GM18511 (cell line): ENCODE results near the gene MFAP3.
"Not testable (repeated sequence)": the region's sequence is repeated elsewhere in the genome, so short reads cannot be mapped to it uniquely, and the experiment has no call there.

Experiments
- ATAC-seq: cut with Tn5 transposase; IDR thresholded peaks from one replicate; pipeline ENCODE4 v1.9.1; 2021; ENCODE audit warnings: mild to moderate bottlenecking, moderate library complexity; ENCODE audit not compliant: unreplicated experiment

MFAP3 gene

DNA sequence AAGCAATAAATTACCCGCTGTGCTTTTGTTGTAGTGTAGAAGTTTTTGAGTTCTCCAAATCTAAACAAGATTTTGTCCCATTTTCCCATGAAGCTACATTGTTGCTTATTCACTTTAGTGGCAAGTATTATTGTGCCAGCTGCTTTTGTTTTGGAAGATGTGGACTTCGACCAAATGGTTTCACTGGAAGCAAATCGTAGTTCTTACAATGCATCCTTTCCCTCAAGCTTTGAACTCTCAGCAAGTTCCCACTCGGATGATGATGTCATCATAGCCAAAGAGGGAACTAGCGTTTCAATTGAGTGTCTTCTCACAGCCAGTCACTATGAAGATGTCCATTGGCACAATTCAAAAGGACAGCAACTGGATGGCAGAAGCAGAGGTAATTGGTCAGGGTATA lies 10.9 kb downstream of the MFAP3 start:
- no peak for ATAC-seq

DNA sequence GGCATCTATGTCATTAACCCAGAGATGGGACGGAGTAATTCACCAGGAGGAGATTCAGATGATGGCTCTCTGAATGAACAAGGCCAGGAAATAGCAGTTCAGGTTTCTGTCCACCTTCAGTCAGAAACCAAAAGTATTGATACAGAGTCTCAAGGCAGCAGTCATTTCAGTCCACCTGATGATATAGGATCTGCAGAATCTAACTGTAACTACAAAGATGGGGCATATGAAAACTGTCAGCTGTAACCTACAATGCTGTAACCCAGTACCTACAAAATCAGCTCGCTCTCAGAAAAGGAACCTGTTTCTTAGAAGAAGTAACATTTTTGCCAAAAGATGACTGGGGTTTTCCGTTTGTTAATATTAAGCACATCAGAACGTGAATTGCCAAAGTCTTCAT lies 14.7 kb downstream of the MFAP3 start:
- ATAC-seq = no peak

DNA sequence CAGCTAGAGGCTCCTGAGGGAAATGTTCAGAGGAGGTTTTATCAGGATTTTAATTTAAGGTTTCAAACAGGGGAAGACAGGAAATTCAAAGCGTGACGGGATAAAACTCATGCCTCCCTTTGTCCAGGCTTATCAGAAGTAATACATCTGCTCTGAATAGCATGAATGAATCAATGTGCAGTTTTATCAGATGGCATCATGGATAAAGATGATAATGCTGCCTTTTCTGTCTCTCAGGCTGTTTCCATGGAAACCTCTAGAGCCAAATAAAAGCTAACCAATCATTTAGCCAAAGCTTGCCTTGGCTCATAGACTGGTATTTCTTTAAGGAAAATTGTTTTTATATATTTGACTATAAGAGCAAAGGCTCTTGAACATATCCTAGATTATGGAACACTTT lies 16.4 kb downstream of the MFAP3 start:
- ATAC-seq = no peak

DNA sequence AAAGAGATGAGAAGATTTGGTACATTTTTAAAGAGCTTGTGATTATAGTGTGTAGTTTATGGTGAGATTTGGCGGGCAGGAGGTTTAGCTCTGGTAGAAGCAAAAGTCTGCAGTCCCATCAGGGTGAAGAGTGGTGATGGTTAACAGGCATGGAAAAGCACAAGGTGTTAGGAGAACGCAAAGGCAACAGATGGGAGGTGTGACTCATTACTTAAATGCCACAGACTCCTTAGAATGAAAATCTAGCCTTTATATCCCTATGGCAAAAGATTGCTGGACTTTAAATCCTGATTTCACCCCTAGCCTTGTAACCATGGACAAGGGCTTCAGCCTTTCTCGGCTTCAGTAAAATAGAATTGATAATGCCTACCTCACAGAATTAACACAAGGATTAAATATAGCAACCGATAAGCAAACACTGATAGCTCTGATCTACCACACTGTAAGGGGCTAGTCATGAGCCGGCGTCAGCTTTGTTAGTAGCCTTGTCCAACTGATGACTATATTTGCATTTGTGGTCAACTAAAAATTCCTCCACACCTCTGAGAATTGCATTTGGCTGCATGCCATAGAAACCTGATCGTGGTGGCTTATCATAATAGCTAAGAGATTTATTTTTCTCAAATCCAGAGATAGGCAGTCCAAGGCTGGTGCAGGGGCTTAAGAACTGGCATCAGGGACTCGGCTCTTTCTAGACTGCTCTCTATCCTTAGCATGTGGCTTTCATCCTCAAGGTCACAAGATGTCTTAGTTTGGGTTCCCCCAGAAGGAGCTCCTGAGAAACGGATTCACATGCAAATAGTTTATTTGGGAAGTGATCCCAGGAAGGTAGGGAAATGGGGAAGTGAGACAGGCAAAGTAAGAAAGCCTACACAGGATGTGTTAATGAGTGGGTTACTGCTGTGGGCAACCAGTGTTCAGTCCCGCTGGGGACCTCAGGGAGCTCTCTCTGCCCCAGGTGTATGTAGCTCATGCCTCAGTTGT lies 19.6 kb downstream of the MFAP3 start:
- peak; percentile 80 for ATAC-seq

DNA sequence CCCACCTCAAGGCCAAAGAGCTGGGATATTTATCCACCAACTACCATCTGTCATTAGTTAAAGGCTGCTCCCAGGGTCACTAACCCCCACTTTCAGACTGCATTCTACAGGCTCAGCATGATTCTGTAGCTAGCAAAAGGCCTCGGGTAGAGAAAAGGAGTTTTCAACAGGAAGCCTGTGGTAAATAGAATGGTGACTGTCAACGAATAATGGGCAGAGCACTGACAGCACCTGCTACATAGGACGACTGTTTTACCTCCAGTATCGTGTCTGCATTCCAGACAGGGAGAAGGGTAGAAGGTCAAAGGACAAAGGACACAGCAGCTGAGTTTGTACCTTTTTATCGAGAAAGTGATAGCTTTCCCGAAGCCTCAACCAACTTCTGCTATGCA lies 20.3 kb downstream of the MFAP3 start:
- ATAC-seq = peak; percentile 52

DNA sequence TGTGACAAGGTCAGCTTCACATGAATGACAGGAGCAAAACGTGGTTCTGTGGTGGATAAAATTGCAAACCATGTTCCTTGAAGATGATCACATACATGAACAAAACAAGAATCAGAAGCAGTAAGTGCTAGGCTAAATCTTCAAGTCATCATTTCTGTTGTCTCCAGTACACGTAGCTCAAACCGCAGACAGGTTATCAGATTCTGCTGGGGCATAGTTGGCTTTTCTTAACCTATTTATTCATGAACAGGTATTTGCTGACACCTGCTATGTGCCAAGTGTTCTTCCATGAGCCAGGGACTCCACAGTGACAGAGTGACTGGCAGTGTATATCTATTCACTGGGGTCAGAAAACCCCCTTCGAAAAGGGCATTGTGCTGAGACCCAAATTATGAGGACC lies 20.8 kb downstream of the MFAP3 start:
- ATAC-seq = no peak

DNA sequence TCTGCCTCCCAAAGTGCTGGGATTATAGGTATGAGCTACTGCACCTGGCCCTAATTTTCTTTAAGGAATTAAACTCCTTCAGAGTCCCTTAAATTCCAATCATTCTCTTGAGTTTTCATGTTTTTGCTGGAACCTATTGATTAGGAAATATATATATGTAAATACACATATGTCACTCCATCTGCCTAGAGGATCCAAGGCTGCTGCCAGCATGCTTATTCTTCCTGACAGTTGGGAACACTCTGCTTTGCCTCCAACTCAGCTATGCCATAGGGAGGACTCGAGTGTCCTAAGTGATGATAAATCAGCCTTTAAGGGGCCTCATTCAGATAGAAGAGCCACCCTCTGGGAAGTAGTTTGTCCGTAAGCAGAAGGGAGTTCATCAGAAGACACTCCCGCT lies 21.8 kb downstream of the MFAP3 start:
- ATAC-seq = no peak

DNA sequence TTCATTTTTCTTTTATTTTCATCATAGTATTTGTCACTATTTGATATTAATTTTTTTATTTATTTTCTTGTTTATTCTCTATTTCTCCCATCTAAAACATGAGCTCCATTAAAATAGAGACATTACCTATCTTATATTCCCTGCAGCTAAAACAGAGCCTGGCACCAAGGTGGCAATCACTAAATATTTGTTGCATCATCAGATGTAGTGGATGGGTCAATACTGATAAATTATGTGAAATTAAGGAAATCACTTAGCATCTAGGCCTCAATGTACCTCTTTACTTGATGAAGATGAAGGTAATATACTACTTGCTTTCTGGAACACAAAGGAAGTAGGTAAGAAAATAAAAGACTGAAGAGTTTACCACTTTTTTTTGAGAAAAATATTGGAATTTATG lies 24.6 kb downstream of the MFAP3 start:
- no peak for ATAC-seq

DNA sequence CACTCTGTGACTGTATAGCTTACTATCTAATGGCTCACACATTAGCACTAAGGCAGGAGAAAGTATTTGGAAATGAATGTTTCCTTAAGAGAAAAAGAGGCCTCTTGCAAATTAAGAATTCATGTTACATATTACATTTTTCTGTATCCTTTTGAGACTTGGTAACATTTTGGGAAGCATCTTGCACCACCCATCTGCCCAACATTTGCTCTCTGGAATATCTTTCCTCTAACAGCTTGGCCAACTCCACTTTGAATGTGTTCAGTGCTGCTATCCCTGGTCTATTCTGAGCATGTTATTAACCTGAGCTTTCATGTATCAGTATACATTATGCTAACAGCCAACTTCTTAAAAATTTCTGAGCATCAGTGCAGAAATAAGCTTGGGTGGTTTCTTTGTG lies 27.2 kb downstream of the MFAP3 start:
- no peak for ATAC-seq

DNA sequence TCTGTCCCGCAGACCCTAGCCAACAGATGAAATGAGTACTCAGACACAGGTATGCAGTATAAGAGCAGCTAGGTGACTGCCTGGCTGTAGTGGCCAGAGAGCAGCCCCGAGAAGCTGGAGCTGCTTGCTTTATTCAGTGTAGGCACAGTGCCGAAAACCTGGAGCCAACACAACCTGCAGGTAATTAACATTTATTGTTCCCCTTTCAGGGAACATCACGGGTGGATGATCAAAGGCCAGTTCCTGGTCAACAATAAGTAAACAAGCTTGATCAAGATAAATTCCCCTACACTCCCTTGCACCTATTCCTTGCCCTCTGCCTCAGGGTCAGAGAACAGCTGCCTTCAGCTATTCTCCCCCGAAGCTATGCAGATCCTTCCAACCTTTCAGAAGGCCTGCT lies 31.1 kb downstream of the MFAP3 start:
- ATAC-seq = not testable (repeated sequence)

DNA sequence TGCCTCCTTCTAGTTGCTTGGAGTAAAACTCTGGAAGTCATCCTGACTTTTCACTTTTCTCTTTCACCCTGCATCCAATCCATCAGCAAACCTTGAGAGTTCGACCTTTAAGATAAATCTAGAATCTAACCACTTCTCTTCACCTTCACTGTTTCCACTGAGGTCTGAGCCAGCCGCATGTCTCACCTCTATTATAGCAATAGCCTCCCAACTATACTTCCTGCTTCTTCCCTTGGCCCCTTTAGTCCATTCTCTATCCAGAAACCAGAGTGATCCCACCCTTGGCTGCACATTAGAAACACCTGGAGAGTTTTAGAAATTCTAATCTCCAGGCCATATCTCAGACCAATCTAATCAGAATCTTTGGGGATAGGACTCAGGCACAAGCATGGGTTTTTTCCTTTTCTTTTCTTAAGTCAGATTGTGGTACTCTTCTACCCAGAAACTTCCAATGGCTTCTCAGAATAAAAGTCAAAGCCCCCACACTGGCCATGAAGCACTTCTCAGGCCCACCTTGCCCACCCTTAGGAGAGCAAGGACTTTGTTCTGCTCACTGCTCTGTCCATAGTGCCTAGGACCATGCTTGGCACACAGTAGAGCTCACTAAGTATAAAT lies 33.1 kb downstream of the MFAP3 start:
- ATAC-seq = peak; percentile 28

DNA sequence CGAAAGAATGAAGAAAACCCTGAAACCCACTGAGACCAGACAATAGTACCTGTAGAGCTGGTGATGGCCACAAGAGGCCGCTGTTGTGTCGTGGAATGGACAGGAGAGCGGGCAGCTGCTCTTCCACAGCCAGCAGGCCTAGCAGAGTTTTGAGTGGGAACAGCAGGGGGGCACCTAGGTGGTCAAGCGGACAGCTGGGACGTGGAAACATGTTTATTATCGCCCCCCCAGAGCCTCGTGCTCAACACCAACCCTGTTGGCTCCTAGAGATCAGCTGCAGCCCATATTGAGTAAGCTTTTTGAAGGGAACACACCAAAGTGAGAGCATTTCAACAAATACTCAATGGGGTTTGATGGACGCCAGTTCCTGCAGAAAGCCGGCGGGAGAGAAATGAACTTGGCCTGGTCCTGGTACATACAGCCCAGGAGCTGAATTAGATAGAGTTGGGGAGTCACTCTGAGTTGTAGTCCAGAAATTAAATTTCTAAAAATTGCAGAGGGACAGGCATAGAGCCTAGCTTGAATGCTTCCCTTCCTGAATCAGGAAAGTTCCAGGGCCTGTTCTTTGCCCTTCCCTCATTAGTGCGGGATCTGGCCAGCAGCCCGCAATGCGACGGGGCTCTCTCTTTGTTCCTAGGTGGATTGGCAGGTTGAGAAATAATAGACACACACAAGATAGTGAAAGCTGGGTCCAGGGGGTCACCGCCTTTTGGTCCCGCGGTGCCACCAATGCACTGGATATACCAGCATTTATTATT lies 33.8 kb downstream of the MFAP3 start:
- ATAC-seq = peak; percentile 97

DNA sequence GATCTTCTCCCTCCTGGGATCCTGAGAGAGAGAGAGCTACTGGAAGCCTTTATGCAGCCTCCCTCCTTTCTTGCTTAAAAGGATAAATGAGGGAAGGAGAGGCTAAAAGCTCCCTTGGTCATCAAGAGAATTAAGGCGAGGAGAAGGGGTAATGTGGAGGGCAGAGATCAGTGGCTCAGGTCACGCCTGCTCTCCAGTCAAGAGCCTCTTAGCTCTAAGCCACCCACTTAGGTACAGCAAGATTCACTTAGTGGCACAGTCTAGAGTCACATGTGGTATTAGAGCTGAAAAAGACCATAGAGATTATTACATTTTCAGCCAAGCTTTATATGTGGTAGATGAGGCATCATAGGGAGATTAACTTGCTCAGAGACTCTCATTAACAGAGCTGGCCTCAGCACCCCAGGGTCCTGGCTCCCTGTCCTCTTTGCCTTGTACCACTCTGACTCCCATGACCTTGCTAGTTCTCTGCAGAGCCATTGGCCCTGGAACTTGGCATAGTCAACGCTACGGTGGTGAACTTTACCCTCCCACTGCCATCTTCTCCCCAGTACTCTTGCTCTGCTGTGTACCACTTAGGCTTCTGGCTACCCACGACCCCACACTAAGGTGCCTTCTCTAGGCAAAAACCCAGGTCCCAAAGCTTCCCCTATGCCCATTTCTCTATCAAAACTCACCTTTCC lies 37.6 kb downstream of the MFAP3 start:
- no peak for ATAC-seq

DNA sequence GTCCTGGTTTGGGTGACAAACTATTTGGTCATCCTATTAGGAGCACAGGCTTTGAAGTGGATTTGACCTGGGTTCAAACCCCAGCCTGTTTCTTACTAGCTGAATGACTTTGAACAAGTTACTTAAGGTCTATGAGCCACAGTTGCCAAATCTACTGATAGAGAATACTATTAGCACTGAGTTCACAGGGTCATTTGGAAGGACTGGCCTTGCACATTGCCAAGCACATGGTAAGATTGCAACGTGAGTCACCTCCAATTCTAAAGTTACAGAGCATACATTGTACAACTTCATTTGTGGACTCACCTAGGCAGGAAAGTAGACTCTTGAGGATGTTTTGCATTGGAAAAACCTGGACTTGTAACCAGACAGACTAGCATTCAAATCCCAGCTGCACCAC lies 38.9 kb downstream of the MFAP3 start:
- ATAC-seq = no peak

DNA sequence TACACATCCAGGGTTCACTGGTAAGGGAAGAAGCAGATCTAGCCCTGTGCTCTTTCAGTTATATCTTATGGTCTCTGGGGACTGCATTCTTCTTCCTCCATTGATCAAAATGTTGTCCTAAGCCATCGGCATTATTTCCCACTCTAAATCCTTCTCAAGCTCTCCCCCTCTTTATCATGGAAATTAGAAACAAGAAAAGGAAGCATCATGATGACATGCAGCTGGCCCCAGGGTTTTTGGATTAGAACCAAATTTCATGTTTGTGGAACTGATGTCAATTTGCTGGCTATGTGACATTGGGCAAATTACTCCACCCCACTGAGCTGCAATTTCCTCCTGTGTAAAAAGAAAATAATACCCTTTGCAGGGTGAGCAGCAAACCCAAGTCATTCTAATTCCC lies 39.5 kb downstream of the MFAP3 start:
- no peak for ATAC-seq

DNA sequence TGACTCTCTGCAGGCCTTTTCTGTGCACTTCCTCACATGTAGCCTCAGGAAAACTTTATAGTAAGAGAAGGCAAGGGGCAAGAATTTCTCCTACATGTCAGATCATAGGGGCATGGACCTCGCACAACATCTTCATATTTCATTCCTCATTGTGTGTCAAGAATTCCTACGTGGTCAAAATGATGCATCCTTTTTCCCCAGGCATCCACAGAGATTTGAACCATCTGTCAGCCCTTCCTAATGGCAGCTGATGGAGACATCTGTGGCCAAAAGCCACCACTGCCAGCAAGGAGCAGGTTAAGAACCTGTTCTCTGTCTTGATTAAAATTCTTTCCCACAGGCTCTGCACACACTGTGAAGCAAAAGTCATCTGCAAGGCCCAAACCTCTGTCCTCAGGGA lies 42.5 kb downstream of the MFAP3 start:
- no peak for ATAC-seq

DNA sequence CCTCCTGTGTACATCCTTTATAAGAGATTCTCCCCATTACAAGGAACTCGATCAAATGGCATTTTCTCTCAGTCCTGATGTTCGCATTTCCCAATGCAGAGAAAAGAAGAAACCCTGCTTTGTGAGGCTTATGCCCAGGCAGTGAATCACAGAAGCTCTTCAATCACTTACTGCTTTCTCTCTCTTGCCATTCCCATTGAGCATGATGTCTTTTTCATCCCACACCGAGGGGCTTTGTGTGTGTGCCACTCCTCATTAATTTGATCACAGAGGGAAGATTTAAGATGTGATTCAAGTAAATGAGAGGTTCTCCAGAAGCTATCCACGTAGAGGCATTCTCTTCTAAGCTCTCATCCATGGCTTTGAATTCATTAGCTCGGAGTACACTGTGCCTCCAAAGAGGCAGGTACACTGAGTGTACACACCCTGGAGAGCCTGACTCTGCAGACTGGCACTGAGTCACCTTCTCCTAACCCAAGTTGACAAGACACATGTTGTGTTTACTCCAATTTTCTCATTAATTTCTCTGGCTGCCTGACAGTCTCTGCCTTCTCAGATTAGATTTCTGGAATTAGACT lies 45.4 kb downstream of the MFAP3 start:
- no peak for ATAC-seq

DNA sequence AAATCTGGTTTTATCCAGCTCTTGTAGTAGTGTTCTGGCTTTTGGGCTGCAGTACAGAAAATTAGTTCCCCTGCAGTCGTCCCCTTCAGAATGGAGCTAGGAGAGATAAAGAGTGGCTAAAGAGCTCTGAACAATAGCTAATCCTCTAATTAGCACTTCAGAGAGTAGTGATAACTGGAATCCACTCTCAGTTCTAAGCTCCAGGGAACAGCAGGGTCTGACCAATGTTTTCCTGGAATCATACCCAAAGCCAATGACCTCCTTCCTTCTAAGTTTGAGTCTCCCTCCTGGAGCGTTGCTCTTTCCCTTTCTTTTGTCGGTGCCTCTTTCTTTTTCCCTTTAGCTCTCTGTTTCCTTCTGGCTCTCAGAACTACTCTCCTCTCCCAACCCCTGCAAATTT lies 47.4 kb downstream of the MFAP3 start:
- no peak for ATAC-seq

DNA sequence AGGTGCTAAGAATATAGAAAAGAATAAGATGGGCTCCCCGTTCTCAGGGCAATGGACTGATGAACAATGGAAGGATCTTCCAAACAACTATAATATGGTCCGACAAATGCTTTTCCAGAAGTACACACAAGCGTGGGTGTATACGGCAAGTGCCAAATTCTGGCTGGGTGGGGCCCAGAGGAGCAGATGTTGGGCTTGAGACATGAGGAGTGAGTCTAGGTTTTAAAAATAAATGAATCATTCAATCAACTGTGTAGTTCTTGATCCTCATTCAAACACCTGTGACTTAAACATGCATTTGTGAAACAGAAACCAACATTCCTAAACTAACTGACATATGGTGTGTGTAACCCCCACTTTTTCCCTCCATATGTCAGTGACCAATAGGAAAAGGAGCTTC lies 47.9 kb downstream of the MFAP3 start:
- ATAC-seq = no peak

DNA sequence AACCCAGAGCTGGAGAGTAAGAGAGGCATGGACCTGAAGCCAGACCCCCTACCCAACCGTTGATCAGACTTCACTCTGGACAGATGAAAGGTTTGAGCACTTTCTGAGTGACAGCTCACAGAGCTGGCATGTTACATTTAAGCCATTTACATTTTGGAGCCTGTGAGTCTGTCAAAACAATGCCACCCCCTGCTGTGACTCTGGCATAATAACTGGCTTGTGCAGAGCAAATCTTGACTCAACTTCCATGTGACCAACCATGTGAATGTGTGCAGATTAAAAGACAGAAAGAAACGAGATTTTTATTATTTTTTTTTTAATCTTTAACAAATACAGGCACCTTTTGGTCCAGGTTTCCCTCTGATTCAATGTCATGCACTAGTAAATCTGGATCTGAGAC lies 48.5 kb downstream of the MFAP3 start:
- ATAC-seq = no peak

DNA sequence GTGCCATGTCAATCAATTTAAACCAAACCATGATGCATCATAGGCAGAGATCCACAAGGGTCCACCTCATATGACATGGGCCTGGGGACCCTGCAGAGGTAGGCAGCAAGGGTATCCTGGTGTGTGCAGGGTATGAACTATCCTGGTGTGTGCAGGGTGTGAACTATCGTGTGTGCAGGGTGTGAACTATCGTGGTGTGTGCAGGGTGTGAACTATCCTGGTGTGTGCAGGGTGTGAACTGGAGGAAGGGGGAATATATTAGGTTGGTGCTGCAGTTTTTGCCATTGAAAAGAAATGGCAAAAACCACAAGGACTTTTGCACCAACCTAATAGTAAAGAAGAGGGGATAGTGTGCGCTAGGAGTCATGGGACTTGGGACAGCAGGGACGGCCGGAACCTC lies 50.0 kb downstream of the MFAP3 start:
- ATAC-seq = no peak
